ENCODE results near the gene AASDH.

AASDH gene

GRCh38 chr4:56314207-56314915 lies 72.9 kb downstream of the AASDH start:
- no peak for DNase-seq

GRCh38 chr4:56313132-56313531 lies 74.2 kb downstream of the AASDH start:
- DNase-seq: no peak

GRCh38 chr4:56311299-56311975 lies 75.9 kb downstream of the AASDH start:
- no peak for DNase-seq

- DNase-seq: no peak
Measured at GRCh38 chr4:56310401-56311125, 76.7 kb downstream of the AASDH start.

GRCh38 chr4:56308384-56308783 lies 78.9 kb downstream of the AASDH start:
- no peak for DNase-seq

GRCh38 chr4:56307423-56307822 lies 79.9 kb downstream of the AASDH start:
- DNase-seq: no peak

- no peak for DNase-seq
Measured at GRCh38 chr4:56305390-56305789, 81.9 kb downstream of the AASDH start.

GRCh38 chr4:56303921-56304320 lies 83.4 kb downstream of the AASDH start:
- no peak for DNase-seq

- DNase-seq: no peak
Measured at GRCh38 chr4:56302760-56303159, 84.5 kb downstream of the AASDH start.

GRCh38 chr4:56301997-56302496 lies 85.2 kb downstream of the AASDH start:
- no peak for DNase-seq

GRCh38 chr4:56301181-56301996 lies 85.9 kb downstream of the AASDH start:
- DNase-seq: peak; percentile 38

GRCh38 chr4:56298236-56298635 lies 89.1 kb downstream of the AASDH start:
- no peak for DNase-seq

- no peak for DNase-seq
Measured at GRCh38 chr4:56297776-56298175, 89.5 kb downstream of the AASDH start.

GRCh38 chr4:56296526-56296925 lies 90.8 kb downstream of the AASDH start:
- DNase-seq: no peak

- no peak for DNase-seq
Measured at GRCh38 chr4:56293121-56293520, 94.2 kb downstream of the AASDH start.

- no peak for DNase-seq
Measured at GRCh38 chr4:56289934-56290333, 97.4 kb downstream of the AASDH start.

- DNase-seq: no peak
Measured at GRCh38 chr4:56288663-56289062, 98.6 kb downstream of the AASDH start.
